Colonic mucosa (tissue), 4 donors: ENCODE data around the gene LBR. TPM values are rescaled to one million over a fixed set of nuclear protein-coding genes. Genes with fewer than 3 reads are reported as not detected.
A peak's percentile ranks its signal among the peaks of the same experiment; 100 is the strongest.

ENCODE experiments used
- DNase-seq: peaks from one replicate; pipeline ENCODE4 v3.0.0-alpha.2; 2020
- H3K27ac ChIP-seq: fragments of 200-600 bp; one replicate; pipeline ENCODE4 v1.8.0; 2021
- H3K27me3 ChIP-seq: fragments of 200-600 bp; one replicate; pipeline ENCODE4 v1.8.0; 2021
- H3K36me3 ChIP-seq: fragments of 200-600 bp; one replicate; pipeline ENCODE4 v1.8.0; 2021
- H3K4me1 ChIP-seq: fragments of 200-600 bp; one replicate; pipeline ENCODE4 v1.8.0; 2021; ENCODE audit warnings: mild to moderate bottlenecking
- H3K4me3 ChIP-seq: fragments of 200-600 bp; one replicate; pipeline ENCODE4 v1.8.0; 2021
- H3K9ac ChIP-seq, 2 donors: one replicate each; pipeline ENCODE4 v1.7.0; 2013; ENCODE audit warnings: control low read depth in 2 of 2, low read depth in 2 of 2, low read length in 2 of 2
- H3K9me3 ChIP-seq: fragments of 200-600 bp; one replicate; pipeline ENCODE4 v1.8.0; 2021
- CTCF ChIP-seq: fragments of 200-600 bp; IDR thresholded peaks from one replicate; pipeline ENCODE4 v1.8.0; 2022; ENCODE audit warnings: antibody characterized with exemption, mild to moderate bottlenecking
- intact Hi-C: fragments of 100-400 bp; cut with DNase I; formaldehyde crosslinking; loops from one replicate; pipeline ENCODE4 v1.14.1; 2022
- total RNA-seq, 2 donors: library from RNA; stranded (reverse); fragmentation: NEBNext Ultra II Directional in 1 of 2; extraction: Animal tissue kit (Norgen Biotek cat#: 25700) in 1 of 2; gene quantifications; one replicate each; pipeline ENCODE4 v1.2.1, GENCODE V29; 2021
- donor health status: healthy.
- donor health status: DM: no; HTN: no; CAD: no.
- donor health status: DM: no; HTN: no; CAD: no.

Gene LBR
- 100 to 1,000 TPM; 111 to 147 TPM for total RNA-seq

- intact Hi-C loops = no loop called here
- TF ChIP-seq CTCF = no peak
- peak within 1 kb of the TSS; percentile 91 for H3K4me3 ChIP-seq
- DNase-seq = peak; percentile 43
- peak within 1 kb of the TSS; percentile 90 for H3K27ac ChIP-seq
- no peaks in the 10 kb centered on the region for H3K36me3 ChIP-seq
- H3K27me3 ChIP-seq = no peaks in the 10 kb centered on the region
- H3K9me3 ChIP-seq = no peaks in the 10 kb centered on the region
- peak within 1 kb of the TSS; percentile 92 to 97 for H3K9ac ChIP-seq
- peaks cover 5% of the 10 kb centered on the region for H3K4me1 ChIP-seq
These were observed at the start of gene LBR for GRCh38 chr1:225427235-225428067. Gene LBR (minus strand): TSS chr1:225428038. CDS start chr1:225424075, 3,963 bp downstream.

GRCh38 chr1:225477296-225477911, 49.6 kb upstream of the LBR start:
- H3K27me3 ChIP-seq = no peaks in the 10 kb centered on the region
- DNase-seq = no peak
- no peak overlapping the region for H3K27ac ChIP-seq
- H3K36me3 ChIP-seq = no peaks in the 10 kb centered on the region
- no peak overlapping the region for H3K9ac ChIP-seq
- intact Hi-C loops = loop anchor here (5.0 kb wide), 1 partner anchor 500 kb away; no protein-coding TSS in a partner anchor
- no peaks in the 10 kb centered on the region for H3K9me3 ChIP-seq
- no peak for TF ChIP-seq CTCF
- H3K4me3 ChIP-seq = no peak overlapping the region
- peaks cover 7% of the 10 kb centered on the region for H3K4me1 ChIP-seq

GRCh38 chr1:225476538-225476988, 48.7 kb upstream of the LBR start:
- Histone ChIP-seq H3K27me3 (no peaks in the 10 kb centered on the region), H3K9me3 (no peaks in the 10 kb centered on the region), H3K4me1 (peaks cover 7% of the 10 kb centered on the region), H3K9ac (no peak overlapping the region), H3K27ac (no peak overlapping the region), H3K36me3 (no peaks in the 10 kb centered on the region), H3K4me3 (no peak overlapping the region)
- intact Hi-C loops = loop anchor here (5.0 kb wide), 1 partner anchor 501 kb away; no protein-coding TSS in a partner anchor
- TF ChIP-seq CTCF = no peak
- no peak for DNase-seq

GRCh38 chr1:225476100-225476511, 48.3 kb upstream of the LBR start:
- TF ChIP-seq CTCF = no peak
- DNase-seq = no peak
- no peak overlapping the region for H3K9ac ChIP-seq
- no peak overlapping the region for H3K27ac ChIP-seq
- no peak overlapping the region for H3K4me3 ChIP-seq
- peaks cover 4% of the 10 kb centered on the region for H3K4me1 ChIP-seq
- no peaks in the 10 kb centered on the region for H3K36me3 ChIP-seq
- H3K9me3 ChIP-seq = no peaks in the 10 kb centered on the region
- intact Hi-C loops = loop anchor here (5.0 kb wide), 1 partner anchor 501 kb away; no protein-coding TSS in a partner anchor
- no peaks in the 10 kb centered on the region for H3K27me3 ChIP-seq

- Histone ChIP-seq H3K36me3 (no peaks in the 10 kb centered on the region), H3K27ac (no peak overlapping the region), H3K9me3 (no peaks in the 10 kb centered on the region), H3K4me1 (no peaks in the 10 kb centered on the region), H3K27me3 (no peaks in the 10 kb centered on the region), H3K4me3 (no peak overlapping the region), H3K9ac (peak overlapping the region; percentile 30 to 60)
- peak; percentile 100 for TF ChIP-seq CTCF
- peak; percentile 58 for DNase-seq
- intact Hi-C loops = loop anchor here (2.0 to 5.0 kb wide), 3 partner anchors 298 to 502 kb away; no protein-coding TSS in a partner anchor
These were observed 47.4 kb upstream of the LBR start for GRCh38 chr1:225474986-225475820.
